ENCODE data around the gene DOCK9.
A peak's percentile ranks its signal among the peaks of the same experiment; 100 is the strongest.

DOCK9 gene

DNA sequence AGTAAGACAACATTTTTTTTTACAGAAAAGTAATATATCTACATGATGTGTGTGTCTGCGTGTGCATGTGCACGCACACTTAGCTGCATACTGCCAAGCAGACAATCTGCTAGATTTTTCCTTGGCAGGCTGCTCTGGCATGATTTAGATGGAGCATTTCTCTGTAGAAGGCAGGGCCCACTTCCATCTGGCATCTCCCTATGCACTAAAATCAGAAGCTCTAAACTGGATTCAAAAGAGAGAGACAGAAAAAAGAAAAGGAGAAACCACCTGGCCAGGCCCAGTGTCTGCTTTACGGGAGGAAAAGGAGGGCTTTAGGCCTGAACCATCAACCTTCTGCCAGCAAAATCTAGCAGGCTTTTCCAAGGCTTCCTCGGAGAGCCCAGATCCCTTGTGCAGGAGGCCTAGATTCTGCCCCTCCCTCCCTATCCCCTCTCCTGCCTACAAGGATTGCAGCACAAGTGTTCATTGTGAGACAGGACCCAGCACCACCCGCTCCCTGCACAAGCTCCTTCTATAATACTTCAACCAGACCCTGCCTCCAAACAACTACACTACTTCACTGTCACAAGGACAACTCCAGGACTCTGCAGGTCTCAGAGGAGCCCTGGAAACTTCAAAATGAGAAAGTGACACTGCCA lies 99.3 kb downstream of the DOCK9 start:
- DNase-seq: no peak

DNA sequence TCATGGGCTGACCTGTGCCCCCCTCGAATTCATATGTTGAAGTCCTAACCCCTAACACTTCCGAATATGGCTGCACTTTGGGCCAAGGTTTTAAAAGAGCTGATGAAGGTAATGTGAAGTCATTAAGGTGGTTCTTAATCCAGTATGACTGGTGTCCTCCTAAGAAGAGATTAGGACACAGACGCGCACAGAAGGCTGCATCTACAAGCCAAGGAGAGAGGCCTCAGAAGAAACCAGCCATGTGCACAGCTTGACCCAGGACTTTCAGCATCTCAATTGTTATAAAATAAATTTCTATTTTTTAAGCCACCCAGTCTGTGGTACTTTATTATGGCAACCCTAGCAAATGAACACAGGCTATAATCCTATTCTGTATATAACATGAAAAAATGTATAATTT lies 99.9 kb downstream of the DOCK9 start:
- DNase-seq: no peak

DNA sequence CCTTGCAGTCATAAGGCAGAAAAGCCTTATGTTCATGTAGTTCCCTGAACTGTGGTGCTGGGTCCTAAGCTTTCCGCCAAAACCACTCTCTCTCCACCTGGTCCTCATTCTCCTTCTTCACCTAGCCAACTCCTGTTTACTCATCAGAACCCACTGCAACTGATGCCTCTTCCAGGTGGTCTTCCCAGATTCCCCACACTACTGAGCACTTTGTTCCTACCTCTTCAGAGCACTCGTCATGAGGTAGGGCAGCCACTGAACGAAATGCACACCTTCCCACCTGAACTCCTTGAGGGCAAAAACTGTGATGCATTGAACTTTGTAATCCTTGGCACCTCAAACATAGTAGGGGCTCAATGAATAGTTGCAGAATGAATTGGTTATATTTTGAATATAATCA lies 100.4 kb downstream of the DOCK9 start:
- DNase-seq: no peak

DNA sequence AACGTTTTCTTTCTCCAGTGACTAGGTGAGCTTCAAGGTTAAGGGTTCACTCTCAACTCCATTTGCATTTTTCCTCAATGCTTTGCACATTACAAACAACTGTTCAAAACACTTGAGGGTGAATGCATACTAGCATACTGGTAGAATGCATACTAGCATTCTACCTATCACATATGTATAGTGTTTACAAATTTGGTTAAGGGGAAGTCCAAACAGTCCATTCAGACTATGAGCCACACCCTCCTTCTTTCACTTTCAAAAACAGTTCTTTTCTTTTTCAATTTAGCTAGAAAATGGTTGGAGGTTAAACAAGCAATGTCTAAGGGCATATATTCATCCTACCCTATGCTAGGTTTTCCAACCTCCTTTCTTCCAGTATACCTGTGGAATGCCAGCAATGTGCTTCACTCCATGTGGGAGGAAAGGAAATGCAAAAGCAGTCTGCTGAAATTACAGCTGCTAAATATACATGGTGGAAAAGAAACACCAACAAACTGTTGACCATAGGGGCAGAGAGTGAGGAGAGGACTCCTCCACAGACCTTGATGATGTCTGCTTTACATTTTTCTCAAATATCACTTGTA lies 102.6 kb downstream of the DOCK9 start:
- DNase-seq: no peak

DNA sequence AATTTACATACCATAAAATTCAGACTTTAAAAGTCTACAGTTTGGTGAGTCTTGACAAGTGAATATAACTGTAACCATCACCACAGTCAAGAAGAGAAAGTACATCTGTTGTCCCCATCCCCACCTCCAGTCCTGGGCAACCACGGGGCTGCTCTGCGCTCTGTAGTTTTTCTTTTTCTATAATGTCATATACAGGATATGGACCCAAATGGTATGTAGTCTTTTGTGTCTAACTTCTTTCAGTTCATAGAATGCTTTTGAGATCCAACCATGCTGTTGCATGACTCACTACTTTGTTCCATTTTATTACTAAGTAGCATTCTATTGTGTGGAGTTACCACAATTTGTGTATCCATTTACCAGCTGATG lies 103.9 kb downstream of the DOCK9 start:
- no peak for DNase-seq

DNA sequence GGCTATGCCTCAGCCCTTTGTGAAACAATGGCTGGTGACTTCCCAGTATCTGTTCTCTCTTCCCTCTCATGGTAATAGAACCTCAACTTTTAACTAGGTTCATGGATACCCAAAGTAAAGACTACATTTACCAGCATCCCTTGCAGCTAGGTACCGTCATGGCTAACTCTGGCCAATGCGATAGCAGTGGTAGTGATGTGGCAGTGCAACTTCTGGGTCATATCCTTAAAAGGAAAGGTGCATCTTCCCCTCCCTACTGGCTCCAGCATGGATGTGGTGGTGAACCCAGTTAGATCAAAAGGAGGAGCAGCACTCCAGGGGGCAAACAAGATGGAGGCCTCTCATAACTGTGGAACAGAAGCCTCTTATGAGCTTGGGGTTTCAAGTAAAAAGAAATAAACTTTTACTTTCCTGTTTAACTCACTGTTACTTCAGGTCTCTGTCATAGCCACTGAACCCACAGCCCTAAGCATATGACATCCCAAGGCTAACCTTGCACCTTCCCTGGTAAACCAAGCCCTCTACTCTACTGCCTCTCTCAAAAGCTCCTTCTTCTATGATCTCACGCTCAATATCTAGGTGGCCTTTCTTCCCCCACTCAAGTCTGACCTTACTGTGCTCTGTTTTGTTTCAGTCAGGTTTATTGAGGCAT lies 104.4 kb downstream of the DOCK9 start:
- no peak for DNase-seq

DNA sequence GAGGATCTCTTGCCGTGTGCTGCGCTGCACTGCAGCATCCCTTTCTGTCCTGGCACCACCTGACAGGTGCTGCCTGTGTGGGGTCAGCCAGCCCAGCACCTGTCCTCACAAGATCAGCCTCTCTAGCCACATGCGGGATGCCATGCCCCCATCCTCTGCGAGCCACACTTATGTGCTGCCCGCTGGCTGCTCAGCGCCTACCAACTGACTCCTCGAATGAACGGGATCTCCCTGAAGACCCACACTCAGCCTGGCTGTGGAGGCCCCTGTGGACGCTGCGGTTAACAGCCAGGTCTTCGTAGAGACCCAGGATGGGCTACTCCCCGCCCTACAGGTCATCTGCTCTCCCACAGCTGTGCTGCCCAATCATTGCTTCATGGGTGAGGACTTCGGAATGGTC lies 106.1 kb downstream of the DOCK9 start:
- DNase-seq: no peak

DNA sequence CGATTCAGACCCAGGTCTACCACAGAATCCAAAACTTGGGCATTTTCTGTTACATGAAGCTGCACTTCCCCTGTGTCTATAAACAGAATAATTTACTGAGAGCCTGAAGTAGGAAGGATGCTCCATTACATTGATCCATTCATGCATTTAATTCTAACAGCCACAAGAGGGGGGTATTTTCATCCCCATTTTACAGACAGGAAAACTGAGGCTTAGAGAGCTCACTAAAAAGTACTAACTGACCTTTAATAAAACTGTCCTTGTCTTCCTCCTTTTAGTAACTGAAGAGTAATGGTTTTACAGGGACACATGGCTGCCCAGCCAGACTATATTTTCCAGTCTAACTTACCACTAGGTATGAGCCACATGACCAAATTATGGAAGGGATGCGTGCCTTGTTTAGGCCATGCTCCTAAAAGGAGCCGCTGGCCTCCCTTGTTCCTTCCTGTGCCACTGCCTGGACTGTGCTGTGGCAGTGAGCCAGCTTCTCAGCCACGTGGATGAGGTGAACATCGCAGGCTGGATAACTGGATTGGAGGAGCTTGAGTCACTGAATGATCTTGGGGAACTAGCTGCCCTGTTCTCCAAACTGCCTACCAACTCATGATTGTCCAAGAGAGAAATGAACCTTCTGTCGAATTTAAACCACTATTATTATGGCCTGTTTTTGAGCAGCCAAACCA lies 108.3 kb downstream of the DOCK9 start:
- DNase-seq: no peak

DNA sequence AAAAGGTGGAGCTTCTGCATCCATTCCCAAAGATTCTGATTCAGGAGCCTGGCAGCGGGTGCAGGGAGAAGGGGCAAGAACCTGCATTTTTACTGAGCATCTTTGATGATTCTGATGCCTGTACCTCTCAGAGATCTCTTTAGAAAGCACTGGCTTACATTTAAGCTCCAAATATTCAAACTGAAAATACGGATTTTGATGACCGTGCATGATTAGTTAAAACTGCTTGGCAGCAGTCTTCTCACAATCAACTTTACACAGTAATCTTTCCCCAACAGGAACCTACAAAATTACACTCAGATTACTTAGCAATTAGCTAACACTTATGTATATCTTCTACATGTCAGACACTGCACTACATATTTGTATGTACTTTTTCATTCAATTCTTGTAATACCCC lies 108.9 kb downstream of the DOCK9 start:
- DNase-seq: no peak

DNA sequence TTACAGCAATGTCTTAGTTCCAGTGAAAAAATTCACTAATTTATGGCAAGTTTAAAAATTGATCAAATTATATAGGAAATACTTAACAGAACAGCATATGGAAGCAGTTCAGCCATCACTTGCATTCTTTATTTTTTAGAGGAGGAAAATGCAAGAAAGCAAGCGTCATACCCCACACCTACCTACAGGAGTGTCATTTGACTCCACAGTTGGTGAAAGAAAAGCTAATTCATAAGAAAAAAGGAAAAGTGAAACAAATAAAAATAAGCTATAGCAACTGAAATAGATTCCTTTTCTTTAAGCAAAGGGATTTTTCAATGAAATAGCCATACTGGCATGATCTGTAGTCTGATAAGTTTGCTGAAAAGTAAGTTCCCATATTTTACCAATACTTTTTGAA lies 111.0 kb downstream of the DOCK9 start:
- DNase-seq: no peak

DNA sequence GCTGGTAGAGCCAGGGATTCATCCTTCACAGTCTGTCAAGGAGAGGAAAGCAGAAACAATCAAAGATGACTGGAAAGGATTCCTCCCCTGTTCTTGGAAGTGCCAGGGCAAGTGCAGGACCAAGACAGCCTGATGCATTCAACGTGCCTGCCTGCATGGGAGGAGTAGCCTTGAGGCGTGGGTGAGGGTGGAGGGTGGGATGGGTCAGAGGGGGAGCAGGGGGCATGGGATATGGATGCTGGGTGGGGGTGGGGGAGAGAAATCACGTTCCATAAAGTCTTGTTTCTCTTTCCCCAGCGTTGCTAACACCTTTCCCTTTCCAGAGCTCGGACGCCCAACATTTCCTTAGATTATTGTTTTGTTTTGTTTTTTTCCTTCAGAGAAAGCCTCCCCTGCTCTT lies 117.4 kb downstream of the DOCK9 start:
- DNase-seq: no peak

DNA sequence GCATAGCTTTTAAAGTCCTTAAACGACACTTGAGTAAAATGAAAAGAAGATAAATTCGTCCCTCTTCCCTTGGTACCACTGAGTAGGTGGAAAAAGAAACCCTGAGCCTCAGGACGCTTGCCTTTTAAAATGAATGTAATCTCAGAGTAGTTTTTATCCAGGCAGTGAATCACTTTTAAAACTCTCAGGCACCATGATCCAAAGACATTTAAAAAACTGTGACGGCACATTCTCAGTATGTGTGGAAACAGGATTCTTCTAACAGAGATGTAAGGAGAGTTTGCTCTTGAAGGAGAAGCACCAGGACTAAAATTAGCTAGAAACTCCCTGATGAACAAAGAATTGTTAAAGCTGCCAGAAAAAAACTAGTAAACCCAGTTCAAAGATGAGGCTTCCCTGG lies 119.7 kb downstream of the DOCK9 start:
- DNase-seq: no peak

DNA sequence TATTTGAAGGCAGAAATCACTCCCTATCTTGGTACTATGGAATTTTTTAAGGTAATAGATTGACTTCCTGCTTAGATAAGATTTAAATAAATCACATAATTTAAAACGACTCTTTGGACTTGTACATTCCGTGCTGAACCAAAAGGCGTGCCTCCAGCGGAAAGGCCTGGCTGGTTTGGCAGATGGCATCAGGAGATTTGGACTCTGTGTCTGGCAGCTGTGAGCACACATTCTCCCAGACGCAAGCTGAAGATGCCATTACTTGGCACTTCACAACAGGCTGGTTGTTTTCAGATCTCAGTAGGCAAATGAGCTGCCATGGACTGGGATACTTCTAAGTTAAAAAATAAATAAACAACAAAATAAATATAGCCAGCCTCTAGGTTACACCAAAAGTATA lies 120.9 kb downstream of the DOCK9 start:
- peak; percentile 64 to 68 for DNase-seq

DNA sequence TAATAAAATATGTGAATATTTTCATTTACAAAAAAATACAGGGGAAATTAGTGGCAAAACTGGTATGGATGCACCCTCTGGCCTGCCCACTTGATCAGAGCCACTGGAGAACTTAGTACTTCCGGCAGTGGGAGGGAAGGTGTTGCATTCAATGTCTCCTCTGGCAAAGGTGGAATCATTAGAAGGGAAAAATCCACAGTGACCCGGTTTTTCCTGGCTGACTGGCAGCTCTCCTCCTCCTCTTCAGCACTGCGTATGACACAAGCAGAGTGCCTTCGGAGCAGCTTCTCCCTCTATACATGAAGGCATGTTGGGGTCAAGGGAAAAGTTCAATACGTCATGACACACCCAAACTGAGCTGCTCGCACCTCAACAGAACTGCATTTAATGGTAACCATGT lies 123.4 kb downstream of the DOCK9 start:
- DNase-seq: no peak

DNA sequence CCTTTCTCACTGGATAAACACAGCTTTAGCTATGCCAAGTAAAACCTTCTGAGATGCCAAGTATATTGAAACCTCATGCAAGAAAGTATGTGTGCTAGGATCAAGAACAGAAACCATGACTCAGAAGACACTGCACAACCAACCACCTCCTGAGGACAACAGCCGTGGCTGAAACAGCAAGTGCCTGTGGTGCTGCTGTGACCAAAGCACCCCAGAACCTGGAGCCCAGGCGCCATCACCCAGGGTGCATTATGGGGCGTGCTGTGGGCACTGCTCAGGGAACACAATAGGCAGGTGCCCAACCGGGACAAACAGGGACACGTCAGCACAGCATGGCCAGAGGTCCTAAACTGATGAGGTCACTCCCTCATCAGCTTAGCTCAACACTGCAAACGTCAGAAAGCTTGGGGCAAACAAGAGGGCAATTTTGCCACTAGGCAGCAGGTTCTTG lies 124.1 kb downstream of the DOCK9 start:
- no peak for DNase-seq

DNA sequence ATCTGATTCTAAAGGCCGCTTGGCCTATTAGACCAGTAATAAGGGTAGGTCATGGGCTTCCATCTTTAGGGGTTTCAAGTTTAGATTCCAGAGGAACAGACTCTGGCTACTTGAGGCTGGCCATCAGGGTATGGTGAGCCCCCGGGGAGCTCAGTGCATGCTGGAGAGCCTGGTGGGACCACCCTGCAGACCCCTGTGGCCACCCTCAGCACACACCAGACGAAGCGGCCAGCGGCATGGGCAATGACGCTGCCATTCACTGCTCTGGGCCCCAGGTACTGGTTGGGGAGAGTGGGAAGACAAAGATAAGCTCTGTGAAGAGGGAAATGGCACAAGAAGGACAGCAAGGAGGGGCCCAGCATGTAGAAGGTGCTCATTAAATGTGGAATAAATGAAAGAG lies 126.6 kb downstream of the DOCK9 start:
- no peak for DNase-seq

DNA sequence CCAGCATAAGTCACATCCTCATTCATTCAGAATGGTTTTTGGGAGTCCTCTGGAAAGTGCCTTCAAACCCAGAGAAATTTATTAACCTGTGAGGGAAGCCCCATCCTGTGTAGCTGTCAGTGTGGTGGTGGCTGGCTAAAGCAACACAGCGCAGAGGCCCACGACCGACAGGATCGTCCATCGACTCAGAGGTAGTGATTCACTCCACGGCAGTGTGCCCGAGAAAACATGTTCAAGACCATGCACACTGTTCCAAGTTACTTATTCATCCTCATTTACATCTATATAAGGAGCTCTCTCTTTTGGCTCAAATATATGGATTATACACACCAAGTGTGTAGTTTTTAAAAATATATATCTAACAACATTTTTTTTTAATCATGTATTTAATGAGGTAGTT lies 129.1 kb downstream of the DOCK9 start:
- no peak for DNase-seq

DNA sequence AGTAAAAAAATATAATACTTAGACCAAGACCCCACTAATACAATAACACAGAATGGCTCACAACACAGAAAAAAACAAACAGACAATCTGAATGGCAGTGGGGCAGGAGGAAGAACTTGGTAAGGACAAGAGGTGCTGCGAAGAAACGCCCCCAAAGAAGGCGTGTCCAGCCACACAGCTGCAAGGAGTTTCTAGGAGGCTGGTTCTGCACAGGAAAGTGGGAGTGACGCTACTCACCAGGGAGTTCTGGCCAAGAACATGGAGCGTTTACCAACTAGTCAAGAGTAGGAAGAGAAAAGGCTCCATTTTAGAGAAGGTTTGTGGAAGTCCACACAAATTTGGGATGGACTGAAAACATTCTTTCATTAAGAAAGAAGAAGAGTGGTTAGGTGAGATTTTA lies 130.1 kb downstream of the DOCK9 start:
- DNase-seq: no peak

DNA sequence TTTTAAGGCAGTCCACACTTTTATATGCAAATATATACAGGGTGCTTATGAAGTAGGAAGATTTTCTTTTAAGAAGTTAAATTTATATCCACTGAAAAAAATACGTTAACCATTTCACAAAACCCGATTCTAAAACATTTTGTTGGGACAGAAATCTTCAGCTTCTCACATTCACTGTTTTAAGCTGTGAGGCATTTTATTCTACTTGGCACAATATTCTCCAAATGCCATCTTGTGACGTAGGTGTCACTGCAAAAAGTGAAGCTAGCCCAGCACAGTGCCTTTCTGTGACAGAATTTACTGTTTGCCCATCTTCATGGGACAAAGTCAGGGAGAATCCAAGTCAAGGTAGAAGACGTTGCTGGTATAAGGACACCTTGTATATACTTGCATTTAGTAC lies 130.9 kb downstream of the DOCK9 start:
- no peak for DNase-seq

DNA sequence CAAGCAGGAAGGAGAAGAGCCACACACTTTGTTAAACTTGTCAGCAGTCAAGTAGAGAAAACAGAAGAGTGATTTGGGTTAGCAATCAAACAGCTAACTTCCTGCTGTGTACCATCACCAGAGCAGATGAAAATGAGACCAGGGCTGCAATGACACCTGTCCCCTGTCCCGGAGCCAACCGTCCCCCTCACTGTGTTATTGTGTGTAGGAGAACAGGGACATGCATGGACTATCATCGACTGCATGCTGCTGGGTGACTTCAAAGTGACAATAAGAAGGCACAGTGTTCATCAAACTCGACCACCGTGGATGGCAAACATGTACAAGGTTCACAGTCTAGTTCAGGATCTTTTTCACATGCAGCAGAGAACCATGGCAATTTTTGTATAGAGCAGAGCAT lies 131.3 kb downstream of the DOCK9 start:
- no peak for DNase-seq

DNA sequence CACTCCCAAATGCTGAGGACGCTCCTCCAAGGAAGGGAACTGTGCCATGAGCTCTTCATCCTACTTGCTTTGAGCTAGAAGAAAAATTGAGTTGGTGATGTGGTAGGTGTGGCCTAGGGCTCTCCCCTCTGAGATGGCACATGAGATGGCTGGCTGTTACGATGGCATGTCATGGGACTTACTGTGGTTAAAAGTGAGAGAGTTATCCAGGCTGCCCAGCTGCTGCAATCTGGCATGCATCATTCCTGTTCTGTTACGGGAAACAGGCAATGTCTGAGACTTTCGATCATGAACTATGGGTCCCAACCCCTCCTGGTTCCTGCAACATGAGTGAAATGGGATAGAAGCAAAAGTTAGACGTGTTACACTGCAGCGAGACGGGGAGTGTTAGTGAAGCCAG lies 132.1 kb downstream of the DOCK9 start:
- no peak for DNase-seq

DNA sequence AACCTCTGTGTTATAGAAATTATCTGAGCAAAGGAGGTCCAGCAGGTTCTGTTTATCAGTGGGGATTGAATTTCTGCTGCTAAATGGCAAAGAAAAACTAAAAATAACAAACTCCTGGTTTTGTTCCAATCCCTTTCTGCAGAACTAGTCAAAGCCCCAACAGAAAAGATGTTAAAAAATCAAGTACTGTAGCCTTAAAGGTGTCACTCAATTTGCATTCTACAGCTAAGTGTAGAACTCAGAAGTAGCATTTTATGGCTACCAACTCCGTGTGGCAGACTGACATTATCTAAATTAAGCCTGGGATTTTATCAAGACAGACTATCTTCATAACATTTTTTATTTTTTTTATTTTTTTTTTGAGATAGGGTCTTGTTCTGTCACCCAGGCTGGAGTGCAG lies 133.8 kb downstream of the DOCK9 start:
- DNase-seq: no peak

DNA sequence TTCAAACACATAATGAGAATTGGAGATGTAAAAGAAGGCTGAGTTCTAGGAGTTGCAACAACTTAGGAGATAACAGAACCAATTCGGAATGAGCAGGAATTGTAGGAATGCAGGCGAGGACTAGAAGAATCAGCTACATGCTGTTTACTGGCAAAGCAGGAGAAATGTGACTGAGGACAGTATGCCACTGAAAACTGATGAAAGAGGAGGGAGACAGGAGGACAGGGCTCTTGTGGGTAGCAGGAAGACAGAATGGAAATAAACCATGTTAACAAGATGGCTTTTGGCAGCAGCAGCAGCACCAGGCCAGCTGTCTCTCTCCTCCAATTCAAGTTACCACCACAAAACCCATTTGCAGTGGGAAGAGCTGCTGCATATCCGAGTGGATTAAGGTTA lies 134.4 kb downstream of the DOCK9 start:
- peak in 1 of 2 experiments; percentile 54 for DNase-seq

DNA sequence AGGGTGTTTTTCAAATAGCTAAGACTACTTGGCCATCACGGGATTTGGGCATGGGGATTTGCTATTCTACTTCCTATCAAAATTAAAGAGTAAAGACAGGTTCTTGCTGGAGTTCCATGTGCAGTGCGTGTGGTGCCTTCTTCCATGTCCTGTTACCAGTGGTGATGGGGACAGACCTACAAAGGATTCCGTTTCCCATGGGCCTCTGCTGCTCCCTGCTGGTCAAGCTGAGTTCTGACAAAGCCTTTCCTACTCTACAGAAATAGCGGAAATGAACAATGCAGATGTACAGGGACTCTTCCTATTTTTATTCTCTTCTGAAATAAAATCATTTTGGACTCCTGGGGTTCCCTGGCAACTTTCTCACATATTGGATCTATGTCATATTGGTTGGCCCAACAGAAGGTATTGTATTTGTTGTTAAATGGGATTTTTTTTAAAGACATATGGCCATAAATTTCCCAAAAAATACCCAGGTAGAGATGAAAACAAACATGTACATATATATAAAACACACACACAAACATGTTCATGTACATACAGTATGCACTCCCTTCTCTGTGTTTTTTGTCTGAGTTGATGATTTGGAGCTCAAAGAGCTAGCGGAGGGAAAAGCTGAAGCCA lies 134.9 kb downstream of the DOCK9 start:
- peak; percentile 43 to 71 for DNase-seq

Data from NCI-H524 (cell line).